ENCODE results near the gene SERPINA6.

- no peak for TF ChIP-seq CTCF (IDR thresholded peaks at IDR 0.05 in 2 of 3, conservative IDR thresholded peaks at IDR 0.05 in 1 of 3; ENCODE audit: borderline replicate concordance in 1 of 3, insufficient read depth in 1 of 3, low read depth in 2 of 3, low read length in 2 of 3)
- TF ChIP-seq POLR2A (IDR thresholded peaks at IDR 0.05; ENCODE audit: borderline replicate concordance, extremely low read depth, insufficient read depth, insufficient read length), result no peak
- no peak for TF ChIP-seq POLR2AphosphoS5 (IDR thresholded peaks at IDR 0.05; ENCODE audit: low read depth, low read length)
- TF ChIP-seq SIN3A (IDR thresholded peaks at IDR 0.05; ENCODE audit: low read depth), result no peak
- no peak for TF ChIP-seq RAD21 (IDR thresholded peaks at IDR 0.05; ENCODE audit: low read depth)
- no peak for TF ChIP-seq CEBPB (IDR thresholded peaks at IDR 0.05; ENCODE audit: low read depth)
- no peak for TF ChIP-seq MAX (IDR thresholded peaks at IDR 0.05)
- no peak for TF ChIP-seq EGR1 (IDR thresholded peaks at IDR 0.05; ENCODE audit: low read depth)
- no peak for TF ChIP-seq JUND (IDR thresholded peaks at IDR 0.05)
- TF ChIP-seq EZH2 (IDR thresholded peaks at IDR 0.05), result no peak
- TF ChIP-seq TCF7L2 (IDR thresholded peaks at IDR 0.05; ENCODE audit: borderline replicate concordance, extremely low read depth, insufficient read depth, insufficient read length), result no peak
- TF ChIP-seq EZH2phosphoT487 (IDR thresholded peaks at IDR 0.05; ENCODE audit: borderline replicate concordance), result no peak
Measured at GRCh38 chr14:94332063-94332583, 9.0 kb upstream of the SERPINA6 start.

Data from HCT116 (cell line).